Endothelial cell of umbilical vein (primary cell): ENCODE measurements around the gene TIAM1. TPM values are rescaled to one million over a fixed set of nuclear protein-coding genes. Genes with fewer than 3 reads are reported as not detected.
A peak's percentile ranks its signal among the peaks of the same experiment; 100 is the strongest.

Source experiments
- BruUV-seq: library from RNA; stranded (reverse); fragments of 400-500 nt; replicated peaks from 2 replicates; lab custom pipeline; 2021; lab: Mats Ljungman, UMichigan
- CTCF ChIA-PET: fragments of 300-600, 350-600 bp; sonication (Branson Sonifier 250); formaldehyde crosslinking; loops from one replicate; lab custom pipeline; 2021; ENCODE audit warnings: antibody characterized with exemption, inconsistent platforms; lab: Charles Lee
- POLR2A ChIA-PET: fragments of 300-600, 350-600 bp; sonication (Branson Sonifier 250); formaldehyde crosslinking; loops from one replicate; lab custom pipeline; 2021; ENCODE audit warnings: antibody characterized with exemption, inconsistent platforms; lab: Charles Lee
- DNase-seq: peaks from one replicate; pipeline ENCODE4 v3.0.0-alpha.2; 2011; ENCODE audit warnings: low read depth, low spot score
- FAIRE-seq: peaks from 2 replicates; lab custom pipeline; 2011; peaks lifted over from hg19 to GRCh38; lab: Jason Lieb, UNC
- H2AFZ ChIP-seq: 2 replicates; pipeline ENCODE4 v1.6.0; 2012; ENCODE audit warnings: low read depth, low read length, control low read depth, inconsistent platforms
- H3K27ac ChIP-seq: 2 replicates; pipeline ENCODE4 v1.5.1; 2011; ENCODE audit warnings: low read depth, mild to moderate bottlenecking, control low read depth, low read length, moderate library complexity; ENCODE audit not compliant: insufficient read depth
- H3K27me3 ChIP-seq, 2 experiments: 2 replicates each; pipeline versions ENCODE4 v1.6.0 to v1.6.1; 2011; ENCODE audit warnings: low read length in 2 of 2, mixed read lengths in 1 of 2; ENCODE audit not compliant: control insufficient read depth in 2 of 2, insufficient read depth in 2 of 2
- H3K36me3 ChIP-seq, 2 experiments: 2 replicates in 1 of 2; 3 replicates in 1 of 2; pipeline ENCODE4 v1.5.1; 2011; ENCODE audit warnings: low read length in 2 of 2, mild to moderate bottlenecking in 1 of 2, moderate library complexity in 1 of 2; ENCODE audit not compliant: control insufficient read depth in 2 of 2, insufficient read depth in 2 of 2; ENCODE audit errors: extremely low read depth in 1 of 2
- H3K4me1 ChIP-seq: 3 replicates; pipeline ENCODE4 v1.5.1; 2011; ENCODE audit warnings: mild to moderate bottlenecking, low read length; ENCODE audit not compliant: control insufficient read depth, insufficient read depth; ENCODE audit errors: extremely low read depth
- H3K4me2 ChIP-seq: 2 replicates; pipeline ENCODE4 v1.6.1; 2011; ENCODE audit warnings: low read length, control low read depth, mixed read lengths; ENCODE audit not compliant: insufficient read depth
- H3K4me3 ChIP-seq, 3 experiments: fragments of 200-600 bp in 1 of 3; sonication (generic), shearing (Covaris generic) in 1 of 3; replicated peaks in 1 of 3; 2 replicates each; pipeline ENCODE4 v1.5.1; 2011 to 2016; ENCODE audit warnings: control low read depth in 3 of 3, low read length in 3 of 3, mild to moderate bottlenecking in 2 of 3, inconsistent platforms in 1 of 3, low read depth in 1 of 3, moderate library complexity in 1 of 3; ENCODE audit not compliant: insufficient read depth in 1 of 3
- H3K79me2 ChIP-seq: 2 replicates; pipeline ENCODE4 v1.6.0; 2012; ENCODE audit warnings: low read length, inconsistent platforms; ENCODE audit not compliant: control insufficient read depth, insufficient read depth
- H3K9ac ChIP-seq: replicated peaks from 2 replicates; pipeline ENCODE3; 2011; ENCODE audit warnings: low read length, control low read depth; ENCODE audit not compliant: insufficient read depth; ENCODE audit errors: extremely low read depth
- H3K9me1 ChIP-seq: replicated peaks from 3 replicates; pipeline ENCODE4 v1.6.0; 2011; ENCODE audit warnings: mild to moderate bottlenecking, low read length; ENCODE audit not compliant: control insufficient read depth, insufficient read depth; ENCODE audit errors: extremely low read depth
- H3K9me3 ChIP-seq: replicated peaks from 2 replicates; pipeline ENCODE4 v1.5.1; 2012; ENCODE audit warnings: low read length, inconsistent platforms; ENCODE audit not compliant: control insufficient read depth, insufficient read depth
- H4K20me1 ChIP-seq: replicated peaks from 2 replicates; pipeline ENCODE3; 2011; ENCODE audit warnings: mild to moderate bottlenecking, low read length; ENCODE audit not compliant: control insufficient read depth, insufficient read depth; ENCODE audit errors: extremely low read depth
- CTCF ChIP-seq, 2 donors: IDR thresholded peaks; 1 replicate in 1 of 2; 2 replicates in 1 of 2; pipeline ENCODE4 v1.5.1; 2011; ENCODE audit warnings: low read length in 2 of 2, mild to moderate bottlenecking in 2 of 2, moderate library complexity in 2 of 2, control low read depth in 1 of 2, inconsistent platforms in 1 of 2, low read depth in 1 of 2; ENCODE audit not compliant: insufficient read depth in 1 of 2; ENCODE audit errors: extremely low read depth in 1 of 2
- EZH2 ChIP-seq: IDR thresholded peaks from 2 replicates; pipeline ENCODE4 v1.6.1; 2012; ENCODE audit warnings: borderline replicate concordance, low read depth, mild to moderate bottlenecking, moderate library complexity, low read length, inconsistent platforms; ENCODE audit not compliant: severe bottlenecking
- FOS ChIP-seq: IDR thresholded peaks from 2 replicates; pipeline ENCODE4 v1.6.1; 2011; ENCODE audit warnings: mild to moderate bottlenecking, low read length, moderate library complexity, borderline replicate concordance; ENCODE audit not compliant: insufficient read depth
- GATA2 ChIP-seq: IDR thresholded peaks from 2 replicates; pipeline ENCODE4 v1.7.0; 2011; ENCODE audit warnings: low read depth, mild to moderate bottlenecking, moderate library complexity, mixed read lengths, low read length; ENCODE audit not compliant: insufficient read length, insufficient read depth
- JUN ChIP-seq: IDR thresholded peaks from 2 replicates; pipeline ENCODE4 v1.6.1; 2011; ENCODE audit warnings: borderline replicate concordance, low read depth; ENCODE audit not compliant: insufficient read length, insufficient read depth
- MAX ChIP-seq: IDR thresholded peaks from 2 replicates; pipeline ENCODE4 v1.6.1; 2011; ENCODE audit not compliant: insufficient read depth, insufficient read length
- MYC ChIP-seq: IDR thresholded peaks from one replicate; pipeline ENCODE4 v1.6.1; 2011; ENCODE audit warnings: mild to moderate bottlenecking, low read depth, low read length
- POLR2A ChIP-seq: IDR thresholded peaks from 2 replicates; pipeline ENCODE4 v1.6.1; 2012; ENCODE audit warnings: low read depth, mild to moderate bottlenecking, control low read depth, low read length
- POLR2AphosphoS5 ChIP-seq: IDR thresholded peaks from 2 replicates; pipeline ENCODE4 v1.6.1; 2012; ENCODE audit warnings: low read depth, mild to moderate bottlenecking, control low read depth, low read length, moderate library complexity; ENCODE audit not compliant: insufficient read depth
- dilution Hi-C: fragments of 300-500 bp; cut with MboI; formaldehyde crosslinking; loops from one replicate; pipeline ENCODE4 v1.15.0; 2019; ENCODE audit warnings: low sequenced_read_pairs; ENCODE audit not compliant: extremely low pct_ligation_motif_present
- intact Hi-C: fragments of 100-400 bp; cut with micrococcal nuclease; formaldehyde crosslinking; loops from one replicate; pipeline ENCODE4 v1.10.0; 2022
- polyA plus RNA-seq, 4 experiments: library from polyadenylated mRNA; depleted of rRNA in 3 of 4; stranded (reverse) in 3 of 4; unstranded in 1 of 4; fragments of >200 nt; gene quantifications; 2 replicates each; pipeline versions ENCODE4 v1.2.1 to v1.2.3, GENCODE V29; 2011 to 2012; ENCODE audit warnings: missing spikeins in 1 of 4
- total RNA-seq: library from RNA; stranded (reverse); gene quantifications from 2 replicates; pipeline ENCODE4 v1.2.3, GENCODE V29; 2021

Gene TIAM1
- total and polyA plus RNA-seq, 2 donors (not counting 3 experiments of a cell fraction or from before 2014, with no cell fraction given) = 0.21 to 0.86 TPM

- TF ChIP-seq CTCF (IDR thresholded peaks at IDR 0.05; ENCODE audit: extremely low read depth in 1 of 2, insufficient read depth in 1 of 2, low read depth in 1 of 2, low read length in 2 of 2) (no peak), EZH2 (no peak), POLR2A (no peak), MYC (no peak), JUN (no peak), MAX (no peak), GATA2 (no peak), POLR2AphosphoS5 (no peak), FOS (no peak)
- no peak overlapping the region for H2AFZ ChIP-seq
- no peaks in the 10 kb centered on the region for H3K36me3 ChIP-seq
- H3K9me3 ChIP-seq = no peaks in the 10 kb centered on the region
- H4K20me1 ChIP-seq = no peaks in the 10 kb centered on the region
- no peak overlapping the region for H3K4me3 ChIP-seq
- H3K4me1 ChIP-seq = peaks cover 5% of the 10 kb centered on the region
- no peak overlapping the region for H3K4me2 ChIP-seq
- BruUV-seq = no TSS peak
- dilution Hi-C loops = no loop called here
- POLR2A ChIA-PET = no interaction called here
- no peak for FAIRE-seq
- no peak overlapping the region for H3K9ac ChIP-seq
- DNase-seq = peak; percentile 21
- H3K79me2 ChIP-seq = no peaks in the 10 kb centered on the region
- intact Hi-C loops = no loop called here
- H3K9me1 ChIP-seq = no peaks in the 10 kb centered on the region
- CTCF ChIA-PET = no interaction called here
- H3K27ac ChIP-seq = no peak overlapping the region
- no peaks in the 10 kb centered on the region for H3K27me3 ChIP-seq
These were observed 207.2 kb downstream of the TIAM1 start for GRCh38 chr21:31136891-31137290.
